ENCODE results near the gene GREM2.

DNA sequence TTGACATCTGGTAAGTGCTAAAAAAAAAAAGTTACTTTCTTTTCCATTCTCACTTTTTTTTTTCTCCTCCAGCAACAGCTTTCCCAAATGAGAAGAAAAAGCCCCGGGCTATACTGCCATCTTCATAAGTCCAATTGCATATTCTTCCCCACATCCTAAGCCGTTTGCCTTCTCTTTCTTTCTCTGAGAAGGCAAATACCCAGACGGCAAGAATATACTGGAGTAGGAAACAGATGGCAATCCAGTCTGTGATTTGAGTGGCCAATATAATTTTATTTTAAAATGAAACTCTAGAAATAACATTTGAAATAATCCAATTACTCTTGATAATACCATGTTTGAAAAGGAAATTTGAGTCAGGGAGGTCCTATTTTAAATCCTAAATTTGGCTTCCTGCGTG is 44.6 kb upstream of the GREM2 start:
- no peak for TF ChIP-seq REST (IDR thresholded peaks at IDR 0.05; ENCODE audit: insufficient replicate concordance, low read depth)
- TF ChIP-seq, protein P1, sequence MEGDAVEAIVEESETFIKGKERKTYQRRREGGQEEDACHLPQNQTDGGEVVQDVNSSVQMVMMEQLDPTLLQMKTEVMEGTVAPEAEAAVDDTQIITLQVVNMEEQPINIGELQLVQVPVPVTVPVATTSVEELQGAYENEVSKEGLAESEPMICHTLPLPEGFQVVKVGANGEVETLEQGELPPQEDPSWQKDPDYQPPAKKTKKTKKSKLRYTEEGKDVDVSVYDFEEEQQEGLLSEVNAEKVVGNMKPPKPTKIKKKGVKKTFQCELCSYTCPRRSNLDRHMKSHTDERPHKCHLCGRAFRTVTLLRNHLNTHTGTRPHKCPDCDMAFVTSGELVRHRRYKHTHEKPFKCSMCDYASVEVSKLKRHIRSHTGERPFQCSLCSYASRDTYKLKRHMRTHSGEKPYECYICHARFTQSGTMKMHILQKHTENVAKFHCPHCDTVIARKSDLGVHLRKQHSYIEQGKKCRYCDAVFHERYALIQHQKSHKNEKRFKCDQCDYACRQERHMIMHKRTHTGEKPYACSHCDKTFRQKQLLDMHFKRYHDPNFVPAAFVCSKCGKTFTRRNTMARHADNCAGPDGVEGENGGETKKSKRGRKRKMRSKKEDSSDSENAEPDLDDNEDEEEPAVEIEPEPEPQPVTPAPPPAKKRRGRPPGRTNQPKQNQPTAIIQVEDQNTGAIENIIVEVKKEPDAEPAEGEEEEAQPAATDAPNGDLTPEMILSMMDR (IDR thresholded peaks at IDR 0.05; ENCODE audit: insufficient read depth, low read length) = no peak

Data from HL-60 (cell line).